Measurements from ENCODE around the gene DCLRE1B. TPM values are rescaled to one million over a fixed set of nuclear protein-coding genes. Genes with fewer than 3 reads are reported as not detected.

The DCLRE1B gene
- total and polyA plus RNA-seq, 9 of the 15 experiments (the other 6 are each of a cell fraction or from before 2014, with no cell fraction given), result 10.6 to 28.8 (median 17.2) TPM

GRCh38 chr1:113913887-113914664 lies 8.9 kb downstream of the DCLRE1B start (continued):
- TF ChIP-seq ZBTB40 (IDR thresholded peaks at IDR 0.05) (no peak), ZBTB40 (CRISPR knock-in tag; IDR thresholded peaks at IDR 0.05) (no peak), FOXK2 (conservative IDR thresholded peaks at IDR 0.05 in 1 of 2, IDR thresholded peaks at IDR 0.05 in 1 of 2; ENCODE audit: low read depth in 2 of 2) (peak; percentile 90 to 91), CLOCK (CRISPR knock-in tag; IDR thresholded peaks at IDR 0.05; ENCODE audit: borderline replicate concordance) (no peak), U2AF1 (optimal IDR thresholded peaks at IDR 0.05; ENCODE audit: low read depth, low read length) (no peak), ZNF764 (CRISPR knock-in tag; IDR thresholded peaks at IDR 0.05; ENCODE audit: low read depth) (no peak), ZMIZ1 (IDR thresholded peaks at IDR 0.05; ENCODE audit: low read depth in 2 of 2, low read length in 2 of 2) (peak in 1 of 2 experiments; percentile 97; a peak in 2 of 4 replicates), RHOXF2B (CRISPR knock-in tag; conservative IDR thresholded peaks at IDR 0.05) (no peak), HCFC1 (IDR thresholded peaks at IDR 0.05; ENCODE audit: low read depth, low read length) (no peak; the same call in 1 of the 2 replicates), KAT7 (CRISPR knock-in tag; IDR thresholded peaks at IDR 0.05; ENCODE audit: borderline replicate concordance) (no peak), NR3C1 (CRISPR knock-in tag; IDR thresholded peaks at IDR 0.05) (no peak)

All from K562 (cell line).